Measurements from ENCODE around the gene BAIAP3.

GRCh38 chr16:1381612-1382406 lies 48.4 kb downstream of the BAIAP3 start:
- no peak for TF ChIP-seq CTCF (IDR thresholded peaks at IDR 0.05)
- TF ChIP-seq POLR2A (IDR thresholded peaks at IDR 0.05): no peak
